ENCODE results near the gene DEF6.

Gene DEF6

GRCh38 chr6:35297601-35298481, at the start of gene DEF6:
TSS of gene DEF6 (plus strand) at chr6:35297818. CDS start at chr6:35297857, 39 bp downstream.
- TF ChIP-seq CTCF (IDR thresholded peaks at IDR 0.05): peak; percentile 74

GRCh38 chr6:35248300-35248699, 49.3 kb upstream of the DEF6 start:
- TF ChIP-seq CTCF (IDR thresholded peaks at IDR 0.05): no peak

DNA sequence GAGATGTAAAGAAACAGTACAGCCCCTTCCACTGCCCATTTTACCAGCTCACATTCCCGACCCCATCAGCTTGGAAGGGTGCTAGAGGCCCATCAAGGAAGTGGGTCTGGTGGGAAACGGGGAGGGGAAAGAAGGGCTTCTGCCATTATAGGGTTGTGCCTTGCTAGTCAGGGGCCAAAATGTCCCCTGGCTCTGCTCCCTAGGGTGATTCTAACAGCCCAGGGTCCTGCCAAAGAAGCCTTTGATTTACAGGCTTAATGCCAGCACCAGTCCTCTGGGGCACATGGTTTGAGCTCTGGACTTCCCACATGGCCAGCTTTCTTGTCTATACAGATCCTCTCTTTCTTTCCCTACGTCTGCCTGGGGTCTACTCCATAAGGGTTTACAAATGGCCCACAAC, 48.7 kb upstream of the DEF6 start:
- no peak for TF ChIP-seq CTCF (IDR thresholded peaks at IDR 0.05)

GRCh38 chr6:35251949-35252348, 45.7 kb upstream of the DEF6 start:
- no peak for TF ChIP-seq CTCF (IDR thresholded peaks at IDR 0.05)

GRCh38 chr6:35253249-35253648, 44.4 kb upstream of the DEF6 start:
- no peak for TF ChIP-seq CTCF (IDR thresholded peaks at IDR 0.05)

DNA sequence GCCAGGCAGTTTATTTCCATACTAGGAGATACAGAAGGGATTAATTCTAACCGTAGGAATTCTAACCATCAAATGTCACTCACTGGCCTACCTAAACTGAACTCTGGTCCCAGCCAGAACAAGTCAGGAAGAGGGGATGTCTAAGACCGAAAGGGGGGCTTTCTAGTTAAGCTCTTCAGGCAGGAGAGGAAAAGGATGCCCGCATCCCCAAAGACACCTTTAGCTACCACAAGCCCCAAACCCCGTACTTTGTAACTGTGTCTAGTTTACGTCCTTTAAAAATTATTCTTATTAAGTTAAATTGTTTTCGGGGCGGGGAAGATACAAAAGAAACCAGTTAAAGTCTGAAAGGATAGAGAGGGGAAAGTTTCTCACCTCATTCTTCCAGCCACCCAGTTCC, 39.3 kb upstream of the DEF6 start:
- TF ChIP-seq CTCF (IDR thresholded peaks at IDR 0.05): no peak

DNA sequence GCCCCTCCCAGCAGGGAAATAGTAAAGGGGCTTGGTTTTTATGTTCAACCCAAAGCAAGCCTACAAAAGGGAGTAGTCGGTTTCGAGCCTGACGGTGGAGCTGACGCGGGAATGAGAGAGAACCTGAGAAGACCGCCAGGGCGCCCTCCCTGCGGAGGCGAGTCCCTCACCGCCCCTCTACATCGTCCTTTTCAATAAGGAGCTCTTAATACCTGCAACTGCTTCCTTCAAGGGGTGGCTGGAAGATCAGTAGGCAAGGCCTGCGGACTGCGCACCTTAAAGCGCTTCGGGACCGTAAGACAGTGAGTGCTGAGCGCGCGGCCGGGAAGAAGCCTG, 38.8 kb upstream of the DEF6 start:
- TF ChIP-seq CTCF (IDR thresholded peaks at IDR 0.05): no peak
